Upper lobe of left lung (tissue), 4 donors: ENCODE results near the gene NOX5.

Source experiments
- CTCF ChIP-seq, 6 experiments: fragments of 450-650 bp in 4 of 6; fragments of 200-600 bp in 2 of 6; sonication (generic) in 2 of 6; IDR thresholded peaks; one replicate each; pipeline ENCODE4 v1.5.1; 2016 to 2019; ENCODE audit warnings: antibody characterized with exemption in 6 of 6
- POLR2A ChIP-seq, 4 donors: fragments of 450-650 bp; IDR thresholded peaks; one replicate each; pipeline ENCODE4 v1.5.1; 2016 to 2017; ENCODE audit warnings: antibody characterized with exemption in 4 of 4, mild to moderate bottlenecking in 2 of 4

GRCh38 chr15:69008056-69008455 is 6.4 kb upstream of the NOX5 start:
- TF ChIP-seq CTCF (IDR thresholded peaks at IDR 0.05) = no peak
- TF ChIP-seq POLR2A (IDR thresholded peaks at IDR 0.05) = no peak
